Activated CD4-positive, alpha-beta T cell treated with anti-CD3 and anti-CD28 coated beads, Interleukin-2, amount 10 ng/mL, durations not matched to agents 7 days and 5 days (primary cell): ENCODE data around the gene MAST4. TPM values are rescaled to one million over a fixed set of nuclear protein-coding genes. Genes with fewer than 3 reads are reported as not detected.

ENCODE experiments used
- CTCF ChIA-PET: fragments of 350-600 bp; sonication (Branson Sonifier 250); formaldehyde crosslinking; loops from one replicate; lab custom pipeline; 2021; ENCODE audit warnings: antibody characterized with exemption; lab: Charles Lee
- POLR2A ChIA-PET: fragments of 350-600 bp; sonication (Branson Sonifier 250); formaldehyde crosslinking; loops from one replicate; lab custom pipeline; 2021; ENCODE audit warnings: antibody characterized with exemption; lab: Charles Lee
- DNase-seq: peaks from one replicate; pipeline ENCODE4 v3.0.0-alpha.2; 2020
- H3K27ac Mint-ChIP-seq: one replicate; pipeline ENCODE4 v1.8.0; 2021; ENCODE audit warnings: mild to moderate bottlenecking, moderate library complexity, mixed read lengths
- H3K27me3 Mint-ChIP-seq: one replicate; pipeline ENCODE4 v1.8.0; 2021; ENCODE audit warnings: mixed read lengths
- H3K36me3 Mint-ChIP-seq: one replicate; pipeline ENCODE4 v1.8.0; 2021; ENCODE audit warnings: low read depth, mixed read lengths
- H3K4me1 Mint-ChIP-seq: one replicate; pipeline ENCODE4 v1.8.0; 2021; ENCODE audit warnings: mixed read lengths
- H3K4me3 Mint-ChIP-seq: one replicate; pipeline ENCODE4 v1.8.0; 2021; ENCODE audit warnings: mild to moderate bottlenecking, moderate library complexity, mixed read lengths
- H3K9me3 Mint-ChIP-seq: one replicate; pipeline ENCODE4 v1.8.0; 2021; ENCODE audit warnings: mixed read lengths
- total RNA-seq, 2 experiments: library from RNA; stranded (reverse); gene quantifications; one replicate each; pipeline ENCODE4 v1.2.3, GENCODE V29; 2021

The MAST4 gene
- total RNA-seq, 2 experiments from 2014 or later: 23.5 to 25.8 TPM

DNA sequence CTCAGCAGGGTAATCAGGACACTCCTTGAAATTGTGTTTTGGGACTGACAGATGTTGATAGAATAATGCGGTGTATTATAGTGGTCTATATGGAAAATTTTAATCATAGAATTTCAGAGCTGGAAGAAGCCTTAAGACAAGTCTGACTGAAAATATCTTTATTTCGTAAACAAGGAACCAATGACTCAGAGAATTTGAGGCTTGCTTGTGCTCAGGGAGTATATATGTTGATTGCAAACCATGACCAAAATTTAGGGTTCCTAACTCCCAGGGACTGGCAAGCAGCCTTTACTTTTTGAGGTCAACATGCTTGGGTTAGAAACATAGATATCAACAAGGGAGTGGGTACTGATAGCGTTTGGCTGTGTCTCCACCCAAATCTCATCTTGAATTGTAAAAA, 313.2 kb downstream of the MAST4 start:
- Mint-ChIP-seq H3K4me1 (peaks cover 2% of the 10 kb centered on the region), H3K27me3 (no peaks in the 10 kb centered on the region), H3K27ac (no peak overlapping the region), H3K36me3 (no peaks in the 10 kb centered on the region), H3K9me3 (no peaks in the 10 kb centered on the region), H3K4me3 (no peak overlapping the region)
- ChIA-PET POLR2A (no interaction called here), CTCF (no interaction called here)
- no peak for DNase-seq

DNA sequence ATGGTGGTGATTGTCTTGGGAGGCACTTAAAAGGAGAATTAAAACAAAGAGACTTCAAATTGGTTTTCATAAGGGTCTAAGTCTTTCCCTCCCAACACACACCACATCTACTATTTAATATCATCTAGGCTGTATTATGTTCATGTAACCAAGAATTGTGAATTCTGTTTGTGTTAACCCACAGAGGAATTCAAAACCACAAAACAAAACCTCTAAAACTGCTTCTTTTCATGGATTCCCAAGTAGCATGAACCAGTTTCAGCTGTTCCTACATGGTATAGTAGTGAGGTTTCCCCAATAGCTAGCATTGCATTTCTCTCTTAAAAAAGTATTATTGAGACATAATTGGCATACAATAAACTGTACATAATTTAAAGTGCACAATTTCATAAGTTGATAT, 316.6 kb downstream of the MAST4 start:
- CTCF ChIA-PET: no interaction called here
- H3K36me3 Mint-ChIP-seq: no peaks in the 10 kb centered on the region
- peaks cover 2% of the 10 kb centered on the region for H3K4me1 Mint-ChIP-seq
- no peak for DNase-seq
- POLR2A ChIA-PET: no interaction called here
- no peaks in the 10 kb centered on the region for H3K27me3 Mint-ChIP-seq
- H3K4me3 Mint-ChIP-seq: no peak overlapping the region
- no peak overlapping the region for H3K27ac Mint-ChIP-seq
- no peaks in the 10 kb centered on the region for H3K9me3 Mint-ChIP-seq

DNA sequence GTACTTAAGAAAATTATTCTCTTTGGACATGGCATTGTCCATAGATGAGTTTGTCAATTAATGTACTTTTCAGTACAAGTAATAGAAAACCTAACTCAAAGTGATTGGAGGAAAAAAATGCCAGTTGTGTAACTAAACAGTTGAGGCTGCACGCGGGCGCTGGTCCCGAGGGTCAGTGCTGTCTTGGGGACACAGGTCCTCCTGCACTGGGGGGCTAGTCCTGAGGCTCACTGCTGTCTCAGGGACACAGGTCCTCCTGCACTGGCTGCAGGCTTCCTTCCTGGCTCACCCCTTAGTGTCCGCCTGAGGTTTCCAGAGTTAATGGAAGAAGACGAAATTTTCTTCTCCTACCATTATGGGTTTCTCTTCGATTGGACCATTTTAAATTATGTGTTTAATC, 319.3 kb downstream of the MAST4 start:
- no peaks in the 10 kb centered on the region for H3K27me3 Mint-ChIP-seq
- no peaks in the 10 kb centered on the region for H3K9me3 Mint-ChIP-seq
- no peaks in the 10 kb centered on the region for H3K36me3 Mint-ChIP-seq
- DNase-seq: no peak
- CTCF ChIA-PET: interaction anchor here (0.6 kb wide), 1 partner anchor 152 kb away, joined by 3 read pairs; no protein-coding TSS in a partner anchor
- H3K4me3 Mint-ChIP-seq: no peak overlapping the region
- H3K27ac Mint-ChIP-seq: no peak overlapping the region
- H3K4me1 Mint-ChIP-seq: peaks cover 2% of the 10 kb centered on the region
- POLR2A ChIA-PET: no interaction called here

DNA sequence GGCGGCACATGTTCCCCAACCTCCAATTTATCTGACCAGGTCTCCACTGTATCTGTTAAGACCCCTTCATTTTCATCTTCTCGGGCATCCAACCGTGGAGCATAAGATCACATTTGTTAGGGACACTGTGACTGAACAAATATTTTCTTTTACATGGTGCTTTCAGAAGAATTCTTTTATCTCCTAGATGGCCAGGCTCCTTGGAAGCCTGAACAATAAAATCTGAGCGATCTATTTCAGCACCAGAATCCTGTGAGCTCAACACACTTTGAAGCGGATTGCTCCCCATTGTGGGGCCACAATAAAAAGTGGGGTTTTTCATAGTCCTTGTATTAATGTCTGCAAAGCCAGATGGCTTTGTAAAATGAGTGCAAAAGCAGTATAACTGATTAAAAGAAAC, 326.7 kb downstream of the MAST4 start:
- no peak overlapping the region for H3K4me3 Mint-ChIP-seq

DNA sequence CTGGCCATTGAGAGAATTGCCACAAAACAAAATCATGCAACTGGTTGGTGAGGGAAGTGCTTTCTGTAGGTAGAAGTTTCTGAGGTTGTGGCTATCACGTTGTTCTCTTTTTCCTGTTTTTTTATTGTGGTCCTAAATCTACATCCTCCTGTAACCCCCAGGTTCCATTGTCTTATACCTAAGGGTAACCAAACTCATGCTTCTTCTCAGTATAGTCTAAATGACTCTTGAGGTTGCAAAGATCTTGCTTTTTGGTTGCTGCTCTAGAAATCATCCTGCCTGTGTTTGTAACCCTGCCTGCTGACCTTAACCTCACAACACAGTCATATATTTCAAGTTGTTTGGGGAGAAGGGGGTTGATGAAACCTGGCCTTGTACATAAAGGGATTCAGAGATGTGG, 327.3 kb downstream of the MAST4 start:
- H3K4me1 Mint-ChIP-seq: peaks cover 11% of the 10 kb centered on the region
- H3K4me3 Mint-ChIP-seq: no peak overlapping the region
- POLR2A ChIA-PET: no interaction called here

More for the DNA sequence above, 326.7 kb downstream of the MAST4 start:
- Mint-ChIP-seq H3K36me3 (no peaks in the 10 kb centered on the region), H3K4me1 (peaks cover 11% of the 10 kb centered on the region), H3K27me3 (no peaks in the 10 kb centered on the region), H3K27ac (no peak overlapping the region), H3K9me3 (no peaks in the 10 kb centered on the region)
- DNase-seq: no peak
- ChIA-PET POLR2A (interaction anchor here (0.7 kb wide), 1 partner anchor 257 kb away, joined by 3 read pairs; no protein-coding TSS in a partner anchor), CTCF (interaction anchor here (1.0 kb wide), 1 partner anchor 39 kb away, joined by 3 read pairs; no protein-coding TSS in a partner anchor)

DNA sequence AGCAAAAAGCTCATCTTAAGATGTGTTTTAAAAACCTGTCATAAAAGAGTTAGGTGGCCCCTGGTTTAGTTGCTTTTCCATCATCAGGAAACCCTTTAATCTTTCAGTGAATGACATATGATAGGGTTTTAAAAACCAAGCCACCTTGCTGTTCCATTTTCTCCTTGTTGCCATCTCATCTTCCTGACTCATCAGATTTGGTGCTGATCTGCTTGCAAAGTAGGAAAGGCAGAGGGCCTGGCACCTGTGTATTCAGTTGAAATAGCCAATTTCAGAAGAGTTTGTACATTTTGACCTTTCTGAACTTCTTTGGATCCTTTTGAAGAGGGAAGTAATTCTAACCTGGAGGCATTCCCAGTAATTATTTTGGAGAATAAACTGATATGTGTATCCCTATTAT, 327.7 kb downstream of the MAST4 start:
- ChIA-PET POLR2A (no interaction called here), CTCF (interaction anchor here (1.0 kb wide), 1 partner anchor 38 kb away, joined by 3 read pairs; no protein-coding TSS in a partner anchor)
- H3K4me1 Mint-ChIP-seq: peaks cover 11% of the 10 kb centered on the region
- H3K4me3 Mint-ChIP-seq: no peak overlapping the region
- DNase-seq: no peak
- no peaks in the 10 kb centered on the region for H3K9me3 Mint-ChIP-seq
- H3K36me3 Mint-ChIP-seq: no peaks in the 10 kb centered on the region
- H3K27me3 Mint-ChIP-seq: peaks cover 3% of the 10 kb centered on the region
- no peak overlapping the region for H3K27ac Mint-ChIP-seq

More for the DNA sequence above, 327.3 kb downstream of the MAST4 start:
- Mint-ChIP-seq H3K9me3 (no peaks in the 10 kb centered on the region), H3K27ac (no peak overlapping the region), H3K36me3 (no peaks in the 10 kb centered on the region), H3K27me3 (no peaks in the 10 kb centered on the region)
- CTCF ChIA-PET: interaction anchor here (1.0 kb wide), 1 partner anchor 38 kb away, joined by 3 read pairs; no protein-coding TSS in a partner anchor
- no peak for DNase-seq

DNA sequence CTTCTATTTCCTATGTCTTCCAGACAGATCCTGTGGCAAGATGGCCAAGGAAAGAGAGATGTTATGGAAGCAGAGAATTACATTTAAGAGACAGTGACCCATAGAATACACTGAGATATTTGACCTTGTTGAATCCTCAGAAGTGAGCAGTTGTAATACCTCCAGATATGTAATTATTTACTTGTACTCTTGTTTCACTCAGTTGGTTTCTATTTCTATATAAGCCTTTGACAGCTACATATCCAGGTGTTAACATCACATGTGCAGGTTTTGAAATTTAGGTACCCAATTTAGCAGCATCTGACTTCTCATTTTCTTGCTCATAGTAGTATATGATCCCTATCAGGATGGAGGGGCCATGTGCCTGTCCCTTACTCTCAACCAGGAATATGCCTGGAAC, 330.9 kb downstream of the MAST4 start:
- Mint-ChIP-seq H3K27me3 (peaks cover 17% of the 10 kb centered on the region), H3K4me1 (peaks cover 11% of the 10 kb centered on the region), H3K4me3 (no peak overlapping the region), H3K9me3 (no peaks in the 10 kb centered on the region), H3K27ac (no peak overlapping the region), H3K36me3 (no peaks in the 10 kb centered on the region)
- POLR2A ChIA-PET: no interaction called here
- CTCF ChIA-PET: no interaction called here
- DNase-seq: no peak

DNA sequence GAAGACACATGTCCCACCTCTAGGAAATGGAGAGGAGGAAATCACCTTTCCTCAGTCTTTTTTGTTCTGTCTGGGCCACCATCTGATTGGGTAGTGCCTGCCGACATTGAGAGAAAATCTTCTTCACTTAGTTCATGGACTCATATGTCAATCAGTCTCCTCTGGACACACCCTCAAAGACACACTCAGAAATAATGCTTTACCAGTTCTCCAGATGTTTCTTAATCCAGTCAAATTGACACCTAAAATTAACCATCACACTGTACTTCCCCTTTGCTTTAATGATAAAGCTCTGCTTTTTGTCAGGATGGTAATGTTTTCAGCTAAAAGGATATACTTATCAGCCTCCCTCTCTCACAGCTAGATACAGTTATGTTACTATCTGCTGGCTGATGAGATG, 333.1 kb downstream of the MAST4 start:
- H3K4me3 Mint-ChIP-seq: no peak overlapping the region

DNA sequence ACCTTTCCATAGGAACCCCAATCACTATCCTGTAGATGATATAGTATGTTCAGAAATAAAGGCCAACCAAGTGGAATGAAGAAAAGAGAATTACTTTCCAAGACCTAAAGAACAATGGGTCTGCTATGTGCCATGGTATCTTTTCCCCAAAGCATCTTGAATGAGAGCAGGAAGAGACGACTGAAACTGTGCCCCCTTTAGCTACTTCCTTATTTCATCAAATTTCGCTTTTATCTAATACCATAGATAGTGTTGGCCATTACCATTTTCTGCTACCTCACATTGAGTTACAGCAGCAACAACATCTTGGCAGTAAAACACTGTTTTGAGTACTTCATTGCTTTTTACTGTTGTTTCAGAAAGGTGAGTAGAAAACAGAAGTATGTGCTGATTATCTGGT, 333.8 kb downstream of the MAST4 start:
- H3K27me3 Mint-ChIP-seq: peaks cover 19% of the 10 kb centered on the region
- no peaks in the 10 kb centered on the region for H3K4me1 Mint-ChIP-seq
- H3K9me3 Mint-ChIP-seq: no peaks in the 10 kb centered on the region
- ChIA-PET CTCF (interaction anchor here (0.6 kb wide), 1 partner anchor 462 kb away, joined by 3 read pairs; no protein-coding TSS in a partner anchor), POLR2A (no interaction called here)
- no peaks in the 10 kb centered on the region for H3K36me3 Mint-ChIP-seq
- no peak overlapping the region for H3K27ac Mint-ChIP-seq
- DNase-seq: no peak
- no peak overlapping the region for H3K4me3 Mint-ChIP-seq

More for the DNA sequence above, 333.1 kb downstream of the MAST4 start:
- H3K27me3 Mint-ChIP-seq: peaks cover 19% of the 10 kb centered on the region
- no peaks in the 10 kb centered on the region for H3K36me3 Mint-ChIP-seq
- H3K4me1 Mint-ChIP-seq: no peaks in the 10 kb centered on the region
- no peaks in the 10 kb centered on the region for H3K9me3 Mint-ChIP-seq
- no peak for DNase-seq
- POLR2A ChIA-PET: interaction anchor here (0.7 kb wide), 1 partner anchor 577 kb away, joined by 3 read pairs; no protein-coding TSS in a partner anchor
- CTCF ChIA-PET: interaction anchor here (0.6 kb wide), 1 partner anchor 463 kb away, joined by 3 read pairs; no protein-coding TSS in a partner anchor
- no peak overlapping the region for H3K27ac Mint-ChIP-seq

DNA sequence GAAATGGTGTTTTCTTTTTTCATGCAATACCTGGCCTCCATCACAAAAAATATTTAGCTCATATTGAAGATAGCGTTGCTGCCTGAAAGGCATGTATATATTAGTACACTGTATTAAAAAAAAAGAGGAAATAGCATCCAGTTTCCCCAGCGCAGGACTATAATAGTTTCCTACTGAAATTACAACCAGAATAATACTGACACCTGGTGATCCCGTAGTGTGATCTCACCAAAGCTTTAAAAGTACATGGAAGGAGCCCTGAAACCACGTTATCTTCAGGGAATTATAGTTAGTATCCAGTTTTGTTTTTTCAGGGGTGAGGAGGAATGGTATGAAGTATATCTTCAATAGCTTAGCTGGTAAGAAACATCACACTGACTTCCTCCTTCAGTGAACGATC, 335.5 kb downstream of the MAST4 start:
- CTCF ChIA-PET: no interaction called here
- POLR2A ChIA-PET: no interaction called here
- H3K9me3 Mint-ChIP-seq: no peaks in the 10 kb centered on the region
- no peaks in the 10 kb centered on the region for H3K36me3 Mint-ChIP-seq
- no peaks in the 10 kb centered on the region for H3K4me1 Mint-ChIP-seq
- H3K27me3 Mint-ChIP-seq: peaks cover 21% of the 10 kb centered on the region
- H3K27ac Mint-ChIP-seq: no peak overlapping the region
- H3K4me3 Mint-ChIP-seq: no peak overlapping the region
- DNase-seq: no peak

DNA sequence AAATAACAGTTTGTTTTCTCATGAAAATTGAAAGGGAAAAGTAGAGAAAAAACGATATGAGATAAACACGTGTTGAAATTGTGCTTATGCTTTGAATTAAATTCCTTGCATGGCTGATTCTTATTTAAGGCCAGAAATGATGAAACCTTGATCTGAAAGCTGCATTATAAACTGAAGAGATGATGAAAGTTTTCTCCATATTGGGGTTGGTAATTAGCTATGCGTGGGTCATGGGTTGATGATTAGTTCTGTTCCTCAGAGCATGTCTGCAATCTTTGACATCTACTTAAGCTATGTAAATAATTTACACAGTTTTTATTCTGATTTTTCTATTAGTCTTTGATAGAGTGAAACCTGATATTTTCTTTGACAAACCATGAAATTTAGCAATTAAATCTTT, 336.3 kb downstream of the MAST4 start:
- Mint-ChIP-seq H3K4me3 (no peak overlapping the region), H3K9me3 (no peaks in the 10 kb centered on the region)
- POLR2A ChIA-PET: no interaction called here

DNA sequence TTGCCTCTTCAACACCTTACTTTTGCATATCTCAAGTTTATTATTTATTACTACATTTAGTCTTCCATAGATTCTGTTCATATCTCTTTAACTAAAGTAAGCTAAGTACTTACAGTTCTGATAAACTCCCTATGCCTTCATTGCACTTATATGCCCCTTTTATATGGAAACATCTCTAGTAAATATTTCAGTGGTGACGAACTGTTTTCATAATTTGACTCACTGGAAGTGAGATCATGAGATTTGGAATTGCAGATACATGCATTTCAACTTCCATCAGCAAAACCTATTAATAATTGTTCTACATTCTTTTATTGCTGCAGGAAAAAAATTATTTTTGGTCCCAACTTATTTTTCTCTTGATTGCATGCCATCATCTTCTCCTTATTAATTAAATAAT, 336.9 kb downstream of the MAST4 start:
- H3K27me3 Mint-ChIP-seq: peaks cover 21% of the 10 kb centered on the region
- no peaks in the 10 kb centered on the region for H3K4me1 Mint-ChIP-seq

More for the DNA sequence above, 336.3 kb downstream of the MAST4 start:
- no peak for DNase-seq
- peaks cover 21% of the 10 kb centered on the region for H3K27me3 Mint-ChIP-seq
- CTCF ChIA-PET: no interaction called here
- no peak overlapping the region for H3K27ac Mint-ChIP-seq
- no peaks in the 10 kb centered on the region for H3K4me1 Mint-ChIP-seq
- H3K36me3 Mint-ChIP-seq: no peaks in the 10 kb centered on the region

DNA sequence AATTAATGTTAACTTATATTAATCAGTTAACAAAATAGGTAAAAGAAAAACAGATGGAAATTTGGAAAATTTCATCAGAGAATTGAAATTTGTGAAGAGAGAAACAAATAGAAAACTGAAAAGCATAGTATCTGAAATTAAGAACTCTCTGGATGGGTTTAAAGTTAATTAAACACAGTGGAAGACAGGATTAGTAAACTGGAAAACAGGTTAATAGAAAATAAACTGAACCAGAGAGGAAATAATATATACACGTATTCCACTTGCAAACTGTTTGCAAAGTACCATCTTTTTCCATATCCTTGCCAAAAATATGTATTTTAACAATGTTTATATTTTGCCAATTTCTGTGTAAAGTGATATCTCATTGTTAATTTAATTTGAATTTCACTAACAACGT, 342.9 kb downstream of the MAST4 start:
- Mint-ChIP-seq H3K27me3 (peaks cover 2% of the 10 kb centered on the region), H3K9me3 (peaks cover 12% of the 10 kb centered on the region), H3K4me3 (no peak overlapping the region), H3K27ac (no peak overlapping the region), H3K36me3 (no peaks in the 10 kb centered on the region), H3K4me1 (peaks cover 7% of the 10 kb centered on the region)
- POLR2A ChIA-PET: no interaction called here
- DNase-seq: no peak
- CTCF ChIA-PET: no interaction called here

More for the DNA sequence above, 336.9 kb downstream of the MAST4 start:
- H3K27ac Mint-ChIP-seq: no peak overlapping the region
- CTCF ChIA-PET: no interaction called here
- DNase-seq: no peak
- POLR2A ChIA-PET: no interaction called here
- no peak overlapping the region for H3K4me3 Mint-ChIP-seq
- H3K9me3 Mint-ChIP-seq: no peaks in the 10 kb centered on the region
- H3K36me3 Mint-ChIP-seq: no peaks in the 10 kb centered on the region
